Stimulated activated CD4-positive, alpha-beta T cell treated with anti-CD3 and anti-CD28 coated beads, Interleukin-2, amount 100 ng/mL, for 4 hours (primary cell): ENCODE data around the gene CERK.

Experiments
- DNase-seq: peaks from one replicate; pipeline ENCODE4 v3.0.0-alpha.2; 2020; ENCODE audit warnings: low read depth

The CERK gene

DNA sequence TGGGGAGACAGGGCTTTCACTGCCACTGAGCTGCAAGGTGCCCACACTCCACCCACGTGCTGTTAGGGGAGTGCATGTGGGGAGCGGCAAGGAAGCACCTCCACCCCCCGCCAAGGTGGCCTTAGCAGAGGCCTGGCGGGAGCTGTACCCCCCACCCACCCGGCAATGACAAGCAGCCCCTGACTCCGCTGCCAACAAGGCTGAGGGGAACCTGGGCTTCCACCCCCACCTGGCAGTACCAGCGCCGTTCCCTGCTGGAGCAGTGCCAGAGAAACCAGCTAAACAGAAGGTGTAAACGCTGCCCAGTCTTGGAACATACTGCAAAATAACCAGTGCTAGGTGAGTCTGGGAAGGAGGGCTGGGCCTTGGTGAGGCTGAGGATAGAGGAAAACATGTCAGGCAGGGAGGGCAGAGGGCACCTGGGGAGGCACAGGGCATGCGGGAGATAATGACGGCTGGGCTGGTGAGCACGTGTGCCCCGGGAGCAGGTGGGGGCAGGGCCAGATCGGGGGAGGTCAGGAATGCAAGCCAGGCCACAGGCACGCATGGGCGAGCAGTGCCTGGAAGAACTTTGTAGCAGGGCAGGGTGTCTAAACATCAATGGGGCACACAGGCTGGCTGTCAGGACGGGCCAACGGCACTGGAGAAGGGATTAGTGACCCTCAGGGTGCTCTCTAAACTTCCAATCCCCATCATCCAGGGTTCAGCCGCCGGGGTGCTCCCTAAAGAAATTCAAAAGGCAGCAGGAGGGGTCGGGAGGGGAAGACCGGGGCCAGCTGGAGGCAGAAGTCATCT lies 6.6 kb downstream of the CERK start:
- DNase-seq = no peak

DNA sequence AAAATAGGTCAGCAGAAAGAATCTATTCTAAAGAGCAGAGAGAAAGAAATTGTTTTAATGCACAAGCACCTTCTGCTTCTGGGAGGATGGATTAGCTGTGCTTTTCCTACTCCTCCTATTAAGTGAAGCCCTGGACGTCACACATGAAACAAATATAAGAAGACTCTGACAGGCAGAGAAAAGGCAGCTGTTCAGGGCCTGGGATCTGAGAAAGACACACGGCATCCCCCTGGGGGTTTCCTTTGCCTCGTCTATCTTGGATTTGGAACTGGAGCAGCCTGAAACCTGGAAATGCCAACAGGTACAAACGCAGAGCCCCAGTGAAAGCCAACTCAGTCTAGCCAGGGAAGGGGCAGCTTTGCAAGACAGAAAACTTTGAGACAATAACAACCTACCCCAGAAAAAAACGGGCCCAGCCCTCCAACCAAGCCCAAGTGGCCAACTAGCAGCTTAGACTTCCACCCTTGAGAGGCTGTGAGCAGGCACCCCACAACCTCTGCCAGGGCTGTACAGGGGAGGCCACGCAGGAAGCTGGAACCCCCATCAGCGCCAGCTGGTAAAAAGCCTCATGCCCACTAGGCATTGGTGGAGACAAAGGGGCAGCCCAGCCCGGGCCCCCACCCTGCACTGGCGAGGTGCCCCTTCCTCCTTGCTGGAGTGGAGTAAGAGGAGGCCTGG lies 7.3 kb downstream of the CERK start:
- no peak for DNase-seq

DNA sequence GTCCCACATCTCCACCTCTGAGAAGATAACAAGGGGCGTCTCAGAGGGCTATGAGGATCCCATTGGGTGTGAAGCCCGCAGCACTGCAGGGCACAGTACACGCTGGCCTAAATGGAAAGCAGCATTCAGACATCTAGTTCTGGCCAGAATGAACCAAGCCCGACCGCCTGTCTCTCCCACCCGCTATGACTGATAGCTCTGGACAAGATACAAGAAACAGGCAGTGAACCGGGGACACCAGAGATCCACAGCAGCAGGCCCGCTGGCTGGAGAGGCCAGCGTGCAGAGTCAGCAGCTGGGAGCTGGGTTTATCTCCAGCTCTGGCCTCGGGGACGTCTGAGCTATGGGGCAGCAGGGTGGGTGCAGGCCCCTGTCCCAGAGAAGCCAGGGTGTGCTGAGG lies 9.6 kb downstream of the CERK start:
- no peak for DNase-seq

DNA sequence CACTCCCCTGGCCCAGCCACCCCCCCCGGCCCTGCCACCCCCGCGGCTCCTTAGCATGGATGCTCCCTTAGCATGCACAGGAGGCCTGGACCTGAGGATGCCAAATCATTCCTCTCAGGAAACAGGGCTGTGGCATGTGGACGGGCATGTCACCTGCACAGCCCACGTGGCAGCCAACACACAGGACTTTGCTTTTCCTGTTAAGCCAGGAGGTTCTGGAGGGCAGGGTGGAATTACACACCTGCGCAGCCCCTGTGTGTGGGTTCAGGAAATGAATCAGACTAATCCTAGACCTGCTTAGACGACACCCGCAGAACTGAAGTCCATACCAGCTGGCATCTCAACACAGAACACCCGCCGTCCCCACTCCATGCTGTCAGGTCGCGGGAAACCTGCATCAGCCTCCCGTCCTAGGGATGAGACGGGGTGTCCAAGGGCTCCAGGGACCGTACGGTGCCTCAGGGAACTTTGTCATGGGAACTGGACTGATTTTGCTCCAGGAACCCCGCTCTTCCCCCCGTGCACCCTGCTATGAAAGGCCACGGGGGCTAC lies 10.2 kb downstream of the CERK start:
- no peak for DNase-seq

DNA sequence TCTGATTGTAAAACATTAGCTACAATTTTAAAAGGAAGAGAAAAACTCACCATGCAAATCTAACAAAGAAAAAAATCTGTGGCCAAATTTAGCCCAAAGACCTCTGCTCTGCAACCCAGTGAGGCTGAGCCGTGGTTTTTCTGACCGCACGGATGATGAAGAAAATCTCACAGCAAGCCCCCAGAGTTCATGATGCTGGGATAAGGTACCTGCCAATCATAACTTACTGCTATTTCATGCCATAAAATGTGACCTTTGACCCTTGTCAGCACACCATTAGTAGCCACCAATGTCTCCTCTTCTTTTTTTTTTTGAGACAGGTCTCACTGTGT lies 11.1 kb downstream of the CERK start:
- no peak for DNase-seq

DNA sequence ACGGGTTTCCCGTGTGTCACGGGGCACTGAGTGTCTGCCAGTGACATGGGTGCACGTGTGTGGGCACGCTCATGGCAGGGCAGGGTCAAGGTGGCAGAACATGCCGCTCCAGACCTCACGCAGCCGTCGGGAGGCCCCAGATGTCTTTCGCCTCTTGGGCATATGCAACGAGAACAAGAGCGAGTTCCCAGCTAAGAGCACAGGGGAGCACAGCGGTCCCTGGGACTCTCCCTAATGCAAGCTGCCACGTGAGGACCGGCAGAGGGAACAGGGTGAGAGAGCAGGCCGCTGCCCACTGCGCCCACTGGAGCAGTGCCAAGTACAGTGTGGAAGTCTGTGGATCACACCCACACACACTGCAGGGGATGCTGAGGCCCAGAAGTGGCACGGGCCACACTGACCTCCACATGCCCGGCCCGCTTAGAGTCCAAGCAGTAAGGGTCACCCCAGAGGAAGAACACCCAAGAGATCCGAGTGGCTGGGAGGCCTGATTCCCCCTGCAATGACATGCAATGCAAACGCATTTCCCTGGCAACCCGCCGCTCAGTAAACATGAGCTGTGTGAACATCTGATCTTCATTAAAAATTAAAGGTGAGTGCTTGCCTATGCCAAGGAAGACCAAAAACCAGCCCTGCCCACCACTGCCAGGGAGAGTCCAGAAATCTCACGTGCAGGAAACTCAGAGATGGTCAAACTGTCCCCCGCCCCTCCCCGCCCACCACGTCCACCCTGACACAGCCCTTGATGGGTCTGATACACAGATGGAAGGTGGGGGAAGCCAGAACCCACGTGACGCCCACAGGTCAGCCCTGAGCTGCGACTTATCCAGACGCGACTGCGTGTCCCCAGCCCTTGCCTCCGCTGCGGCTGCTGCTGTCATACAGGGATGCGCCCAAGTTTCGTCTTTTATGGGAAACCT lies 11.7 kb downstream of the CERK start:
- no peak for DNase-seq

DNA sequence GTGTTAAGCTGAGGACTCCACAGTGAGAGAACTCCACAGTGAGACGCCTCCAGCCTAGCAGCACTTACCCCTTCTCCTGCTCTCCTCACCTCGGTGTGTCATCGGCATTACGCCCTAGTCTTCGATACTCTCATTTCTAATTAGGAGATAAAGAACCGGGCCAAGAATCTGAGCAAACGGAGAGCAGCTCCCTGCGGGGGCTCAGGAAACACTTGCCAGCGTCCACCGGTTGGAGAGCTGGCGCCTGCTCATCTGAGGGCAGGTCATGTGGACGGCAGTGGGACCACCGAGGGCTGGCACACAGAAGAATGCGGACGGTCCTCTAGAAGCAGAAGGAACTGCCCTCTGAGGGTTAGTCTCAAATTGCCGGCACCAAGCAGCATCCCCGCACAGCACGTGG lies 13.0 kb downstream of the CERK start:
- DNase-seq = no peak

DNA sequence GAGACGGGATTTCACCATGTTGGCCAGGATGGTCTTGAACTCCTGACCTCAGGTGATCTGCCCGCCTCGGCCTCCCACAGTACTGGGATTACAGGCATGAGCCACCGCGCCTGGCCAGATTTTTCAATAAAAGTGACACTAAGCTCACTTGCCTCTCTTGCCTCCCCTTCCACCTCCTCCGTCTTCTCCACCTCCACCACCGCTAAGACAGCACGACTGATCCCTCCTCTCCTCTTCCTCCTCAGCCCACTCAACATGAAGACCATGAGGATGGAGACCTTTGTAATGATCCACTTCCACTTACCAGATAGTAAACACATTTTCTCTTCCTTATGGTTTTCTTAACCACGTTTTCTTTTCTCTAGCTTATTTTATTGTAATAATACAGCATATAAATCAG lies 14.2 kb downstream of the CERK start:
- no peak for DNase-seq

DNA sequence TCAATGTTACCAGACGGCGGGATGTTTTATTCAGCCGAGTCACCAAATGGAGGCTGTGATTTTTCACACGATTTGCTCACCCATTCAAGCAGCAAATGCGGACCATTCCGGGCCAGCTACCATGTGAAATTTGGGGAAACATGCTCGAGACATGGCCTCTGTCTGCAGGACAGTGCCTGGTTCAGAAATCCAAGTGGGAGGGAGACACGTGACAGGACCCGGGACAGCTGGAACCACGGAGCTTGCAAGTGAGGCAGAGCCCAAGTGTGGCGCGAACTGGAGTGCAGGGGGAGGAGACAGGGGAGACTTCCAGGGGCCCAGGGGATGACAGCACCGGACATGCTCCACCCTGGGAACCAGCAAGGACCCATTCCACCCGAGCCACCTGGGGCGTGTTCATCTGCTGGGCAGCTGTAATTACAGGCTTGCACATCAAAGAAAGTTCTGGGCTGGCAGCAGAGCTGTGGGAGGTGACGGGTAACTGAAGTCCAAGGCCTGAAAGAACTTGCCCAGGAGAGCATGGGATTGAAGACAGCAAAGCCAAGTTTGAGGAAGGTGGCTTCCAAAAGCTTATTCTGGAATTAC lies 16.5 kb downstream of the CERK start:
- no peak for DNase-seq

DNA sequence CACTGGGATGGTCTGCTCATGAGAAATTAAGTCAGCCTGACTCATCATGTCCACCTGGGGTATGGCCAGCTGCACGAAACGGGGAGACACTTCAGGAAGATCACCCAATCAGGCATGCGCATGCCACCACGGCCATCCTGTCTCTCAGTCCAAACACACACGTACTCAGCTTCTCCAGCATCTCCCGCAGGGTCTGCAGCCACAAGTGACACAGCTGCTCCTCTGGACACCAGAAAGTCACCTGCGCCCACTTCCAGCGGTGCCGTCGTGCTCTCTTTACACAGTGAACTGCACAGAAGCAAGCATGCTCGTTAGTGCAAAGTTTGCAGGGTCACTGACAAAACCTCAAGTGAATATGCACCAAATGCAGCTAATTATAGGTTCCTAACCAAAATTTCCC lies 18.1 kb downstream of the CERK start:
- DNase-seq = no peak

DNA sequence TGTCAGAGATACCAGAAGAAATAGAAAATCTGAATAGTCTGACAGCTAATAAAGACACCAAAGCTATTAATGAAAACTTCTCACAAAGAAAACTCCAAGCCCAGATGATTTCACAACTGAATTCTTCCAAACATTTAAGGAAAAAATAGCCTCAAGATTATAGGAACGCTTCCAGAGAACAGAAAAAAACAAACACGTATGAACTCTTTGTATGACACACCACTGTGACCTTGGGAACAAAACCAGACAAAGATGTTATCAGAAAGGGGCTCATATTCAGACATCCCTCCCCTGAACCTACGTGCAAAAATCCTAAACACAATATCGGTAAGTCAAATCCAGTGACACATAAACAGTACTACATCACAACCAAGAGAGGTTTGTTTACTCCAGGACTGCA lies 23.5 kb downstream of the CERK start:
- DNase-seq = no peak

DNA sequence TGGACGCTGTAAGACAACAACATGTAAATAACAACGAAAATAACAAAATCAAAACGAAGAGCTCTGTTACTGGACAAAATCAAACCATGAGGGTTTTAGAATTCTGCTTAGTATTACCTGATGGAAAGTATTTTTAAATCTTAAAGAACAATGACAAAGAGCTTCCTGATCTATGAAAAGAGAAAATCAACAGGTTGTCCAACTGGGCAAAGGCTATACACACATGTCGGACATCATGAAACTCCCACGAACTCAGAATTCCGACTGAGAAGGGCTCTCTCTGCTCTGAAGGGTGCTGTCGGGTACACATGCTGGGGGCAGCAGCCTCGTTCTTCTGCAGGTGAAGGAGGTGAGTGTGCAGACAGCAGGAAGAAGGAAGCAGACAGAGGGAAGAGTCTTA lies 25.8 kb downstream of the CERK start:
- DNase-seq = no peak

DNA sequence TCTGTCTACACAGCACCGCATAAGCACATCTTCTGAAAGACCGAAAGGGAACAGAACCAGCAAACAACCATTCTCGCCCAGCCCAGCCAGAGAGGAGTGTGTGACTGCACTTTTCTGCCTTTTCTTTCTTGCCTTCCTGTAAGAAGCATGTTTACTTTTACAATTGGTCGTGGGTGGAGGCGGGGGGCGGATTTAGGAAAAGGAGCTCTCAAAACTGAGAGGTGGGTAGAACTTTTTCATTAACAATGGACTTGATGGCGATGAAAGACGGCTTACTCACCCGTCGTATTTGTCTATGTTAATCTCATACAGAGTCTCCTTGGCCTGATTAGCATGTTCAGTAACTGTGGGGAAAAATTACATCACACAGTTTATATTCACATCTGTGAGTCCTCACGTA lies 27.2 kb downstream of the CERK start:
- DNase-seq = no peak

DNA sequence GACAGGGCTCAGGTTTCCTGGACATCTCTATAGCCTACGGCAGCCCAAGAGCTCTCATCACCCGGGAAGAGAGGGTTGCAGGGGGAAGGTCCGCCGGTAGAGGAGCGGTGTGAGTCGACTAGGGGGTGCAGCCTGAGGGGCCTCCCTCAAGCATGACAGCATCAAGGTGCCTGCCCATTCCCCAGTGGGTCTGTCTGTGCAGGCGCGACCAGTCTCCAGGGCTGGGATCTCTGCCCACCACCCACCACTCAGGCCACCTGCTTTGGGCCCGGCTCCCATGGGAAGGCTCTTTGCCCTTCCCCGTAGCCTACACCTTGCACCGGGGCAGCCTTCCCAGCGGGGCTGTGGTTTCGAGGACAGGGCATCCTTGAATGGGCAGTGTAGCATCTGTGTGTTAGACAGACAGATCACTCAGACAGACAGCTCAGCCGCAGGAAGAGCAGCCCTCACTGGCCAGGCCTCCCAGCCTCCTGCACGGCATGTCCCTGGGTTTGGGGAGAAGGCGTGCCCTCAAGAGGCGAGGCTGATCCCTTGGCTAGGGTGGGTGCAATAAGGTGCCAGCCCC lies 29.2 kb downstream of the CERK start:
- no peak for DNase-seq

DNA sequence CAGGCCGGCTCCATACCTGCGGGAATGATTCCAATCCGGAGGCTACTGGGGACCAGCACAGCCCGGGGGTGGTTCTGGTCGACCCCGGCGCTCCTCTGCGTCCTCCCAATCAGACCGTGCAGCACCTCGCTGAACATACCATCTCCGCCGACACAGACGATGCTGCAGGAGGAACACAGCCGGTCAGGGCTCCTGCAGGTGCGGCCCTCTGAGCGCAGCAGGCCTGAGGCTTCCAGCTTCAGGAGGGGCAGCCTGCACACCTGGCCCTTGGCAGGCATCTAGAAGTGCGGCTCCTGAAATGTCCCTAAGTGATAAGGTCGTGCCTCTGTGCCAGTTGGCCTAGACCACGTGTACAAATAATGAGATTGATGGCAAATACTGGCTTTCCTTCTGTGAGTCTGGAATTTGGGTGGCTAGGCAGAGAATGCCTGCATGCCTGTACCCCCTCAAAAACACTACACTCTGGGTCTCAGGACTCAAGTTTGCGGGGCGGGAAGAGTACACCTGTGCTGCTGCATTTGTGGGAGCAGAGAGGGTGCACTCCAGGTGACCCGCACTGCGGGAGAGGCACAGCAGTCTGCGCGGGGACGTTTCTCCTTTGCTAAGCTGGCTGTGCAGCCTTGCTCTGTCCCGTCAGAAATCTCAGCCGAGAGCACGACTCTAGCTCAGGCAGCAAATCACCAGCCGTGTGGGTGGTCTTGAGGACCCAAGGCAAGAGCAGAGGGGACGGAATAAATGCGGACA lies 30.1 kb downstream of the CERK start:
- DNase-seq = no peak

DNA sequence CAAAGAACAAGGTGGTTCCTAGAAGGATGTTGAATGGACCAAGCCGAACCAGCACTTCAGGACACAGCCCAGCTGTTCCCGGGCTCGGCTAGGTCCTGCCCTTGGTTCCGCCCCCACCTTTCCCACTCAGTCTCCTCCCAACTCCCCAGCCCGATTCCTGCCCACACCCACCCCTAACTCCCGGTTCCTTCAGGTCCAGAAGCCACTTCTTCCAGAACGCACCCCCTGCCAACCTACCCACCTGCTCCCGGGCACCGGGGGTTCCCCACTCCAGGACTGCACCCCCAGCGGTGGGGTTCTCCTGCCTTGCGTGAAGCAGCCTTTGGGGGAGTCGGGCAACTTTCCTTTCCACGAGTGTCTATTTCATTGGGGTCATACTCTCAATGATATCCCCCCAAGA lies 30.7 kb downstream of the CERK start:
- DNase-seq = no peak

DNA sequence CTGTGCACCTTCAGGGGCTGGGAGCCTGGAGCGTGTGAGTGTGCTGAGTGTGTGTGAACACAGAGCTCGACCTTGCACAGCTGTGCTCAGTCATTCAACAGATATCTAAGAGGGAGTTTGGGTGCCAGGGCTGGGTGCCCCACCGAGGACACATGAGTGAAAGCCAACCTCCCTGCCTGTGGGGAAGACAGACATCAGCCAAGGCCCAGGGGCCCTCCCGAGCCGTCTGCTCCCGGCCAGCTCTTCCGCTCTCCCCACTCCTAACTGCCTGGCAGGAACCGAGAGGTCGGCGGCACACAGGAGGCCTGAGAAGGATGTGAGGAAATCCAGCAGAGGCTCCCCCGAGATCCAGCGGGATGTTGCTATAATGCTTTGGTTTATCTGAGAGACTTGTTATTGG lies 32.0 kb downstream of the CERK start:
- DNase-seq = no peak

DNA sequence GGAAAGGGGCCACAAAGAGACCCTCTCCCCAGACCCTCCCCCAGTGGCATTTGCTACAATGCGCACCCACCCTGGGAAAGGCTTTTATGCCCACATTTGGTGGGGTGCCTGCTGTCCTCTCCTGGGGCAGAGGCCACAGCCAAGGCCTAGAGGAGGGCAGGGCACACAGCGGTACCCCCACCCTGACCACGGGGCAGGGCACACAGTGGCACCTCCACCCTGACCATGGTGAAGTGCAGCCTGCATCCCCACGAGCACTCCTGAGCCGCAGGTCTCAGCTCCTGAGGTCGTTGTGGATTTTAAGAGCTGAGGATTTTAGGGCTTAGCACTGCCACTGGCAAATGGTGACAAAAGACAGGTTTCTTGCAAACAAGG lies 34.1 kb downstream of the CERK start:
- DNase-seq = no peak

DNA sequence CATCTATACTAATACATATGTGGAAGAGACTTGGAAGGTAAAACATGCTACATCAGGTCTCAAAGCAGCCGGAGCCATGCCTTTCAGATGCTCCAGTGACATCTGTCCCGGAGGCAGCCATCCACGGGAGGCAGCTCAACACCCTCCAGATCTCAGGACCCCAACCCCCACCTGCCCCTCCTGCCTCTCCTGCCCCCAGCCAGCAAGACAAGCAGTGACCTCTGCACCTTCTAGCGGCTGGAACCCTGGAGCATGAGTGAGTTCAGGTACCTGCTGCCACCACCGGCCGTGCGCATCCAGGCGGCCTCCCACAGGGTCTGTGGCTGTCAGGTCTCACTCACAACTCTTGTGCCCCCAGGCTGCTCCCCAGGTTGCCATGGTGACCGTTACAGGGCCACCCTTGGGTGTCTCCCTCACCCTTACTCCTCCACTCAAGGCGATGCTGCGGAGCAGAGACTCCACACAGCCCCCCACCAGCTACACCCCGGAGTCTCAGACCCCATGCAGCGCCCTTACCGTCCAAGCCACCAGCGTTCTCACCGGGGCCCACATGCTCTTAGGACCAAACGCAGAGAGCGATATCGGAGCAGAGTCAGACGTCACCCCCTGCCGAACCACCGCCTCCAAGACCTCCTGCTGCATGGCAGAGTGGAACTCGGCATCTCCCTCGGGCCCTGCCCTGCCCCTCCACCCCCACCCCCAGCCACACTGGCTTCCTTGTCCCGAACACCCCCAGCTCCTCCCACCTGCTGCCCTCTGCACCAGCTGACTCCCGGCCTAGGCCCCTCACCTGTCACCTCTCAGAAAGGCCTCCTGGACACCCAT lies 34.7 kb downstream of the CERK start:
- no peak for DNase-seq

DNA sequence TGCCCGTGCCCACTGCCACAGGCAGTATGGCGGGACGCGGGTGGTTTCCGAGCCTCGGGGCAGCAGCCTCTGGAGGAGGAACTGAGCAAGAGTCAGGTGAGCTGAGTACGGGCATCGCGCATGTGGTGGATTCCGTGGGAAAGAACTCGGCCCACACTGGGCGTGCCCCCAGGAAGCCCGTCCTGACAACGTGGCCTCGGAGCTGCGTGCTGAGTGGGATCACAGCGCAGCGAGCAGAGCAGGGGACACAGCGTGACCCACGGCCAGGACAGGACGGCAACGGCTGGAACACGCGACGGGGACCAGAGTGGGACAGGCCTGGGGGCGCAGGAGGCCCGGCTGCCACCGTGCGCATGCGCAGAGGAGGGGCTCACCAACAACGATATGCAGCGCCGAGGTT lies 36.8 kb downstream of the CERK start:
- no peak for DNase-seq
